Measurements from ENCODE around the gene CTRB1. TPM values are rescaled to one million over a fixed set of nuclear protein-coding genes. Genes with fewer than 3 reads are reported as not detected.
A peak's percentile ranks its signal among the peaks of the same experiment; 100 is the strongest.

The CTRB1 gene
- total and polyA plus RNA-seq, 5 experiments from 2014 or later = not detected

DNA sequence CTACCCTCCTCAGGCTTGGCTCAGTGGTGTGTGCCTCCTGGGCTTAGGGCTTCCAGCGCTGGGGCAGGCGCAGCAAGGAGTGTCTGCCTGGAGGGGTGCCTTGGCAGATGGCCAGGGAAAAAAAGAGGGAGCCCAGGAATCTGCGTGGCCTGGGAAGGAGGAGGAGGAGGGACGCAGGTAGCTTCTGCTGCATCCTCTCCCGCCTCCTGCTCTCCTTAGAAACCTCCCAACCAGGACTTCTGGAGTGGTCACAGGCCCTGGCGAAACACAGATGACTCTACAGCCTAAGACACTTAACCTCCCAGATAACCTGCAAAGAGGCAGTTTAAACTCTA lies 40.0 kb downstream of the CTRB1 start:
- Mint-ChIP-seq H3K4me3 (no peak overlapping the region), H3K4me1 (peaks cover 0 to 2% (median 0%) of the 10 kb centered on the region in 4 donors), H3K9me3 (no peaks in the 10 kb centered on the region), H3K27me3 (peaks cover 20 to 79% (median 44%) of the 10 kb centered on the region in 5 donors), H3K36me3 (no peaks in the 10 kb centered on the region), H3K27ac (no peak overlapping the region)
- DNase-seq (no peak), ATAC-seq (no peak)
- POLR2A ChIA-PET = no interaction called here

DNA sequence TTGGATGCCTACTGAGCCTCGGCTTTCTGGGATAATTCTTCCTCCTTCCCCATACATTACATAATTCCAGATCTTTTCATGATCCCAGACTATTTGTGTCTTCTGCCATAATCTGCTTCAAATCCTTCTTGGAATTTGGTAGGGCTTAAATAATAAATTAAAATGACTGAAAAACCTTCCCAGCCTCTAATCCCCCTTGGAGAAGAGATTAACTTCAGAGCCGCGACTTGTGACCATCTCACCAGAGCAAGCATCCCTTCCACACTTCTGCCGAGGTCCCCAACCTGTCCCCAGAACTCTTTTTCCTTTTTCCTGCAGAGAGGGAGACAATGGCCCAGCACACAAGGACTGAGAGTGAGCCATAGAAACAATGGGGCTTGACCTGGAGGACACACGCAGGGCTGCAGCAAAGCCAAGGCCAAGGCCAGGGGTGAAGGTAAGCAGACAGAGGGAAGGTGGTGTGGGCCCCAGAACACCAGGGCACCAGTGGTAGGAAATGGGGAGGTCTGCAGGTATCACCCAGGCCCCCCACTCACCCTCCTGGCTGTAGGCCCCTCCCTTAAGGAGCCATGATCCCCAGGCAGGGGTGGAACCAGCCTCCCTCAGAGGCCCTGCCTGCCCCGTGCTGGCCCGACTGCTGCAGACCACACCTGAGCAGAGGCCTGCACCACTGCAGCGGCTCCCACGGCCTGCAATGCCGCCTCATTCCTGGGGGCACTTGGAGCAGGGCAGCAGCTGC lies 42.2 kb downstream of the CTRB1 start:
- no peak overlapping the region for H3K4me3 Mint-ChIP-seq
- no peaks in the 10 kb centered on the region for H3K36me3 Mint-ChIP-seq
- H3K27me3 Mint-ChIP-seq = peaks cover 23 to 71% (median 48%) of the 10 kb centered on the region in 5 donors
- no peak for ATAC-seq
- no peak overlapping the region for H3K27ac Mint-ChIP-seq
- H3K9me3 Mint-ChIP-seq = no peaks in the 10 kb centered on the region
- peaks cover under 1 to 8% (median 5%) of the 10 kb centered on the region in 4 donors for H3K4me1 Mint-ChIP-seq
- POLR2A ChIA-PET = no interaction called here
- DNase-seq = no peak

DNA sequence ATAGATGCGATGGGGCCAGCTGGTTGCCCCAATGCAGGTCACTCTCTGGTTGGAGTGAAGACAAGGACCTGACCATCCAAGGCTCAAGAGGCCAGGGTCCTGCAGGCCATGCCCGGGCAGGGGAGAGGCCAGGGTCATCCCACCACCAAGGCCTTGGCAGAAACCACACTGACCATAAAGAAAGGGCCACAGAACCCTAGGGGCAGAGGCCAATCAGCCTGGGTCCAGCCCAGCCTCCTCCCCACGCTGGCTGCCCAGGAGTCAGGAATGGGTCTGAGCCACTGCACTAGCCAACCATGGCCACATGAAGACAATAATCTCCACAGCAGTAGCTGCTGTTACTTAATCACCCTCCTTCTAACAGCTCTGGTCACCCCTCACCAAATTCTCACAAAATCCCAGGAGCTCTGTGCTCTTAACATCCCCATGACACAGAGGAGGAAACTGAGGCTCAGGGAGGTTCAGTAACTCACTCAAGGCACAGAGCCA lies 42.8 kb downstream of the CTRB1 start:
- H3K9me3 Mint-ChIP-seq = no peaks in the 10 kb centered on the region
- ATAC-seq = no peak
- H3K36me3 Mint-ChIP-seq = no peaks in the 10 kb centered on the region
- no peak for DNase-seq
- H3K4me1 Mint-ChIP-seq = peaks cover 4 to 11% (median 9%) of the 10 kb centered on the region in 4 donors
- POLR2A ChIA-PET = no interaction called here
- H3K27me3 Mint-ChIP-seq = peaks cover 26 to 71% (median 51%) of the 10 kb centered on the region in 5 donors
- no peak overlapping the region for H3K4me3 Mint-ChIP-seq
- no peak overlapping the region for H3K27ac Mint-ChIP-seq

DNA sequence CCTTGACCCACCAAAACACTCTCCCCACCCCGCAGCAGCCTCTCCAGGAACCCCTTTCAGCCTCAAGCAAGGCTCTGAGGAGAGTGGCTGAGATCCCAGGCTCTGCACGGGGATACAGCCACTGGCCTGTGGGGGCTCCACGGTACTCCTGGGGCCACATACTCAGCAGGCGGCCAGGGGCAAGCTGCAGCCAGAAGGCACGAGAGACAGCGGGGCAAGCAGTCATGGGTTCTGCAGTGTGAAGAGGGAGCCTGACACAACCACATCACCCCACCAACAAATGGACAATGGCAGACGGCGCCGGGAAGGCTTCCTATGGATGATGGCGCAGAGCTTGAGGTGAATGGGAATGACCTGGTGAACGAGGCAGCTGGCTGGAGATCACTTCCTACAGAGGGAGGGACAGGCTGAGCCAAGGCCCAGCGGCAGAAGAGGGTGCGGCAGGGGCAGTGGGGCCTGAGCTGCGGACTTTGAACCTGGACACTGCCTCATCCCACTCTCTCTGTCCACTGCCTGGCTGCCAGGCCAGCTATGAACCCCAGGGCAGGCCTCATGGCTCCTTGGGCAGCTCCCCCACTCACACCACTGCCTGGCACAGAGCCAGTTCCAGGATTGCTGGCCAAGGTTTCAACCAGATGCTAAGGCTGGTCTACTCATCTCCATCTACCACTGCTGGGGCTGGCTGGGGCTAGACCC lies 43.5 kb downstream of the CTRB1 start:
- Mint-ChIP-seq H3K36me3 (no peaks in the 10 kb centered on the region), H3K9me3 (no peaks in the 10 kb centered on the region), H3K27ac (no peak overlapping the region), H3K27me3 (peaks cover 26 to 71% (median 51%) of the 10 kb centered on the region in 5 donors), H3K4me1 (peaks cover 4 to 11% (median 9%) of the 10 kb centered on the region in 4 donors), H3K4me3 (no peak overlapping the region)
- ATAC-seq (no peak), DNase-seq (no peak)
- POLR2A ChIA-PET = no interaction called here

DNA sequence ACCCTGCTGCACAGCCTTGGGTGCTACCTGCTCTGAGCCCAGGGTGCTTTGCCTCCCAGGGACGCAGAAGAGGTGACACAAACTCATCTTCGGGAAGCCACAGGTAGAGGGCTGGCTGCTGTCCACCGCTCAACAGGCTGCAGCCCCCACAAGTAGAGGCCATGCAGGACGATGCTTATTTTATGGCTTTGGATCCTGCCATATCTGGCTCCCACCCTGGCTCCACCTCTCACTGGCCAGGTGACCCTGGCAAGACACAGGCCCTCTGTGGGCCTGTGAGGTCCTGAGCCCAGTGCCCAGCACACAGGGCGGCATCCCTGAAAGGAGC lies 44.0 kb downstream of the CTRB1 start:
- H3K36me3 Mint-ChIP-seq = no peaks in the 10 kb centered on the region
- DNase-seq = no peak
- peaks cover 26 to 70% (median 51%) of the 10 kb centered on the region in 5 donors for H3K27me3 Mint-ChIP-seq
- H3K4me3 Mint-ChIP-seq = peak overlapping the region in 3 of 10 donors; percentile 14 to 22 (median 19)
- no peaks in the 10 kb centered on the region for H3K9me3 Mint-ChIP-seq
- H3K27ac Mint-ChIP-seq = no peak overlapping the region
- POLR2A ChIA-PET = no interaction called here
- ATAC-seq = no peak
- peaks cover 4 to 11% (median 9%) of the 10 kb centered on the region in 4 donors for H3K4me1 Mint-ChIP-seq

DNA sequence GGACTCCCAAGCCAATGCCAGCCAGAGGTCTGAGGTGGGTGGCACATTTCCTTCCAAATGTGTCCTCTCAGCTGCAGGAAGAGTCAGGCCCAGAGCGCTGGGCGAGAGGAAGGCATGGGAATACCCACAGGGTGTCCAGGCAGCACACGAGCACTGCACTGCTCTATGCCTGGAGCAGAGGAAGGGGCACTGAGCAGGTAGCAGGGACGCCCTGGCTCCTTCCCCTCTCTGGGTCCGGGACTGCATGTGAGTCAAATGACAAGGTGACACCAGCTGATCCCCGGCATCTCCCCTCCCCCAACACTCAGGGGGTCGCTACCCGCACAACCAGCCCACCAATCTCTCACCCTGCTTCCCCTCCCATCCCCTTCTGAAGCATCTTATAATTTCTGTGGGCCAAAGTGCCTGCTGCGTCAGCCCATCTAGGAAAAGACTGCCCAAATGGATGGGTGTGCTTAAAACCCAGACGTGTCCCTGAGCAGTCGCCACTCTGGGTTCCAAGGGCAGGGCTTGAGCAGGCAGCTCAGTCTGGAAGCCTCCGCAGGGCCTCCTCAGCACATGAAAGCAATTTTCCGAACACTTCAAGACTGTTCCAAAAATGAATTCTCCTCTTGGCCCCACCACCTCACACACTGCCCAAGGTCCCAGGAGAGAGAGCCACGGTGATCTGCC lies 44.6 kb downstream of the CTRB1 start:
- no peaks in the 10 kb centered on the region for H3K9me3 Mint-ChIP-seq
- POLR2A ChIA-PET = no interaction called here
- no peaks in the 10 kb centered on the region for H3K36me3 Mint-ChIP-seq
- DNase-seq (no peak), ATAC-seq (no peak)
- H3K27ac Mint-ChIP-seq = no peak overlapping the region
- H3K27me3 Mint-ChIP-seq = peaks cover 21 to 66% (median 46%) of the 10 kb centered on the region in 5 donors
- peaks cover 4 to 11% (median 9%) of the 10 kb centered on the region in 4 donors for H3K4me1 Mint-ChIP-seq
- peak overlapping the region in 2 of 10 donors; percentile 26 to 45 for H3K4me3 Mint-ChIP-seq

DNA sequence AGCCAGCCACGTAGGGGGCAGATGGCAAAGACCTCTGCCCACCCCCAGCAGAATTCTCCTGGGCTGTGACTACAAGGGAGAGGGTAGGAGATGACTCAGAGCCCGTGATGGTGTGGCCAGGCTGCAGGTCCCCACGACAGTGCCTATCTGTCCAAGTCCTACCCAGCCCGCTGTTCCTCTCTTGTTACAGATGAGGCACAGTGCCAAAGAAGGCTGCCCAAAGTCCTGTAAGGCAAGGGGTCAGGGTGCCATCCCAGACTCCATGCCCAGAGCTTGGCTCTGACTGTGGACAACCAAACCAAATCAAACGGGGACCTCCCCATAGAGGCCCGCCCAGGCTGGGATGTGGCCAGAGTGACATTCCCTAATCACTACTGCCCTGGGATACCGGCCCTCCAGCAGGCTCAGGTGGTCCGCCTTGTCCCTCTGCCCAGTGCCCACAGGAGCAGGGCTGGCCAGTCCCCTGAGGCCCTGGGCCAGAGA lies 45.2 kb downstream of the CTRB1 start:
- peak overlapping the region; percentile 54 to 83 (median 70) for H3K4me3 Mint-ChIP-seq
- H3K27ac Mint-ChIP-seq = peak overlapping the region in 1 of 10 donors; percentile 9
- POLR2A ChIA-PET = no interaction called here
- no peaks in the 10 kb centered on the region for H3K36me3 Mint-ChIP-seq
- peaks cover 4 to 11% (median 9%) of the 10 kb centered on the region in 4 donors for H3K4me1 Mint-ChIP-seq
- peaks cover 21 to 64% (median 44%) of the 10 kb centered on the region in 5 donors for H3K27me3 Mint-ChIP-seq
- DNase-seq (no peak), ATAC-seq (no peak)
- H3K9me3 Mint-ChIP-seq = no peaks in the 10 kb centered on the region

DNA sequence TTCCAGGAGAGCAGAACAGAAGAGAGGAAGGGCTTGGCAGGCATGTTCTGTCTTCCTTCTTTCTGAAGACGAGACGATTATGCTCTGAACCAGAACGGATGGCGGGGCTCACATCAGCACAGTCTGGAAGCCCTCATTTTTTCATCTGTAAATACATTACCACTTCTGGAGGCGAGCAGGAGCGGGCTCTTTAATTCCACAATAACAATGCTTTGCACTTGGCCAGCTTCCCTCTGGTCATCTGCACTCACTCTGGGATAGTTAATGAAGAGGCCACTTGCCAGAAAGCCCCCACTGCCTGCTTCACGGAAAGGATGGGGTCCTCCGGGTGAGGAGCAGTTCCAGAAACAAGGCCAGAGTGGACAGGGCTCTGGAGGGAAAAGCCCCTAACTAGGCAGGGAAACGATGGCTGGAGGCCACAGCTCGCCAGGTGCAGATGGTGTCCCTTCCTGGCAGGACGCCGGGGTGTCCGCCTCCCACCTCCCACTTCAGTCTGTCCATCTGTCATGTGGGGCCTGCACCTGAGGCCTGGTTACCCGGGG lies 45.7 kb downstream of the CTRB1 start:
- Mint-ChIP-seq H3K4me1 (peaks cover 4 to 11% (median 9%) of the 10 kb centered on the region in 4 donors), H3K4me3 (peak overlapping the region; percentile 54 to 83 (median 70)), H3K9me3 (no peaks in the 10 kb centered on the region), H3K27me3 (peaks cover 22 to 61% (median 42%) of the 10 kb centered on the region in 5 donors), H3K36me3 (no peaks in the 10 kb centered on the region), H3K27ac (peak overlapping the region in 1 of 10 donors; percentile 9)
- POLR2A ChIA-PET = no interaction called here
- ATAC-seq = no peak
- DNase-seq = no peak

DNA sequence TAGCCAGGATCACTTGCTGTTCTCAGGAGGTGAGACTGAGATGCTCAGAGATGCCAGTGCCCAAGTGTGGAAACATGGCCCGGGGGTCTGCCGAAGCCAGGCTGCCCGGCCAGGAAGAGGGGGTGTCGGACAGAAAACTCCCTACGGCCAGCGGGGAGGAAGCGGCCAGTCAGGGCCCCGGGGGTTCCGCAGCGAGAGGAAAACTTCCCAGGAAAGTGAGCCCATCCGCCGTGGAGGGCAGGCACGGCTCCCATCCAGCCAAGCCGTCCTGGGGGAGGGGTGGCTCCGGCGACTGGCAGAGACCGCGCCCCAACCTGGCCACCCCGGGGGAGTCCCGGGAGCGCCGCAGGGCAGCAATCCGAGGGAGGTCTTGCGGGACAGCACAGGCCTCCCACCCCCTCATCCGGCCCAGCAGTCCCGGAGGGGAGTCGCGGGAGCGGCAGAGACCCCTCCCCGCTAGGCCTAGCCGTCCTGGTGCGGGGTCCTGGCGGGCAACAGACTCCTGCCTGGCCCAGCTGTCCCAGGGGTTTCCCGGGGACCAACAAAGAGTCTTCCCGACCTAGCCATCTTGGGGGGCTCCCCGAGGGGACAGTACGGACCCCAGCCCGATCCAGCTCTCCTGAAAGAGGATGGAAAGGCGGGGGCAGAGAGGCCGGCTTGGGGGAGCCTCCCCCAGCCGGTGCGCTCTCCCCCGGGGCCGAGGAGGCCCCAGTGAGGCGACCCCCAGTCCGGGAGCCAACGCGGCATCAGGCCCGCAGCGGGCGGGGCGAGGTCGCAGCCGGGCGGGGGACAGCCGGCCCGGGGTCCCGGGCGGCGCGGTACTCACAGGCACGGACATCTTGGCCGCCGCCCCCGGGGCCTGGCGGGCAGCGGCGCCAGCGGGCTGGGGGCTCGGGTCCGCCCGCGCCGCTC lies 46.5 kb downstream of the CTRB1 start:
- H3K4me3 Mint-ChIP-seq = peak overlapping the region; percentile 24 to 85 (median 70)
- POLR2A ChIA-PET = interaction anchor here (0.8 to 1.1 kb wide), 2 partner anchors 11 to 23 kb away, joined by 3 read pairs; no protein-coding TSS in a partner anchor
- peaks cover 4 to 11% (median 9%) of the 10 kb centered on the region in 4 donors for H3K4me1 Mint-ChIP-seq
- DNase-seq (no peak), ATAC-seq (peak in 1 of 2 donors; percentile 33)
- H3K27ac Mint-ChIP-seq = no peak overlapping the region
- peaks cover 25 to 64% (median 42%) of the 10 kb centered on the region in 5 donors for H3K27me3 Mint-ChIP-seq
- no peaks in the 10 kb centered on the region for H3K9me3 Mint-ChIP-seq
- H3K36me3 Mint-ChIP-seq = no peaks in the 10 kb centered on the region

DNA sequence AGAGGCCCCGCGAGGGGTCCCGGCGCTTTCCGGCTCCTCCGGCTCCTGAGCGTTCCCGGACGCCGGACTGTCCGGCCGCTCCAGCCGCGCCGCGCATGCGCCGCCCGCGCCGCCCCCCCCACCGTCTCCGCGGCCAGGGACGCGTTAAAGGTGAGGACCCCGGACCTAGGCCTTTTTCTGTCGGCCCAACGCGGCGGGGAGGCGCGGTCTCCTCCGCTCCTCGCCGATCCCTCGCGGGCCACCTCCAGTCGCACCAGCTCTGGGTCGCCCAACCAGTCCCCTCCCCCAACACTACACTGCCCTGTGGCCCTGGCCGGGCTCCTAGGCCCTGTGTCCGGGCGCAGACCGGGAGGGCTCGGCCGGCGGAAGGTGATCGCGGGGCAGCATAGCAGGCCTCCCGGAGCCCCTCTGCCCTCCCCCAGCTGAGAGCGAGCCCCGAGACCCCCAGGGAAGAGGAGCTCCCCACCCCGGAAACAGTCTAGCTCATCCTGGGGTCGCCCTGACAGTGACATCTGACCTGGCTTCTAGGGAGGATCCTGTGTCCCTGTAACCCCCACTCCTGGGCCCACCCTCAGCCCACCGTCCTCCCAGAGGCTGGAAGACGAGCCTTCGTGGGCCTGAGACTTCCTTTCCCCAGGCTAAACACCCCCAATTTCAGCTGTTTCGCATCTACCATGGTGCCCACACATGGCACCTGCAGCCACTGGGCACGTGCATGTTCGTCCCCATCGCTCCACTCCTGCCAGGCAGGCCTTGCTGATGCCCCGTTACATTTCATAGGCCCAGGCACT lies 47.3 kb downstream of the CTRB1 start:
- Mint-ChIP-seq H3K9me3 (no peaks in the 10 kb centered on the region), H3K27ac (peak overlapping the region in 4 of 10 donors; percentile 29 to 60 (median 46)), H3K4me1 (peaks cover 4 to 11% (median 9%) of the 10 kb centered on the region in 4 donors), H3K4me3 (peak overlapping the region; percentile 60 to 89 (median 83)), H3K27me3 (peaks cover 21 to 60% (median 38%) of the 10 kb centered on the region in 5 donors), H3K36me3 (no peaks in the 10 kb centered on the region)
- DNase-seq (no peak), ATAC-seq (peak in 1 of 2 donors; percentile 14)
- POLR2A ChIA-PET = interaction anchor here (0.8 to 1.1 kb wide), 2 partner anchors 10 to 22 kb away, joined by 3 read pairs; no protein-coding TSS in a partner anchor

All from naive thymus-derived CD8-positive, alpha-beta T cell (primary cell).